Hepatocyte (in vitro differentiated cells): ENCODE data around the gene SLC44A4. TPM values are rescaled to one million over a fixed set of nuclear protein-coding genes. Genes with fewer than 3 reads are reported as not detected.
"Not testable (repeated sequence)": the region's sequence is repeated elsewhere in the genome, so short reads cannot be mapped to it uniquely, and the experiment has no call there.

Source experiments
- DNase-seq: peaks from one replicate; pipeline ENCODE4 v3.0.0-alpha.2; 2016; ENCODE audit warnings: low spot score
- H2AFZ ChIP-seq: fragments of 200-600 bp; sonication (generic); 2 replicates; pipeline ENCODE4 v1.6.0; 2016; ENCODE audit warnings: antibody characterized with exemption, mild to moderate bottlenecking
- H3K27ac ChIP-seq: fragments of 200-600 bp; sonication (generic); 2 replicates; pipeline ENCODE4 v1.5.1; 2016; ENCODE audit warnings: mild to moderate bottlenecking
- H3K27me3 ChIP-seq: fragments of 200-600 bp; sonication (generic); 2 replicates; pipeline ENCODE4 v1.6.1; 2016
- H3K36me3 ChIP-seq: fragments of 200-600 bp; sonication (generic); replicated peaks from 2 replicates; pipeline ENCODE4 v1.5.1; 2016; ENCODE audit warnings: low read depth; ENCODE audit not compliant: insufficient read depth
- H3K4me1 ChIP-seq: fragments of 200-600 bp; sonication (generic); 2 replicates; pipeline ENCODE4 v1.5.1; 2016; ENCODE audit warnings: mild to moderate bottlenecking, moderate library complexity; ENCODE audit not compliant: insufficient read depth
- H3K4me2 ChIP-seq: fragments of 200-600 bp; sonication (generic); 2 replicates; pipeline ENCODE4 v1.6.0; 2016
- H3K4me3 ChIP-seq: fragments of 200-600 bp; sonication (generic); 2 replicates; pipeline ENCODE4 v1.5.1; 2016; ENCODE audit warnings: mild to moderate bottlenecking
- H3K79me2 ChIP-seq: fragments of 200-600 bp; sonication (generic); 2 replicates; pipeline ENCODE4 v1.6.0; 2017; ENCODE audit warnings: mild to moderate bottlenecking
- H3K9me2 ChIP-seq: fragments of 200-600 bp; sonication (generic); replicated peaks from 2 replicates; pipeline ENCODE4 v1.6.0; 2017; ENCODE audit warnings: mild to moderate bottlenecking; ENCODE audit not compliant: insufficient read depth
- H3K9me3 ChIP-seq: fragments of 200-600 bp; sonication (generic); 2 replicates; pipeline ENCODE4 v1.5.1; 2016; ENCODE audit warnings: low read depth, mild to moderate bottlenecking
- H4K20me1 ChIP-seq: fragments of 200-600 bp; sonication (generic); 2 replicates; pipeline ENCODE4 v1.6.0; 2016; ENCODE audit warnings: mild to moderate bottlenecking; ENCODE audit not compliant: insufficient read depth, poor library complexity, severe bottlenecking
- CTCF ChIP-seq: fragments of 200-600 bp; sonication (generic); IDR thresholded peaks from 2 replicates; pipeline ENCODE4 v1.5.1; 2016; ENCODE audit warnings: antibody characterized with exemption, mild to moderate bottlenecking; ENCODE audit not compliant: poor library complexity
- EZH2 ChIP-seq: fragments of 200-600 bp; sonication (generic); IDR thresholded peaks from 2 replicates; pipeline ENCODE4 v1.6.1; 2016; ENCODE audit warnings: antibody characterized with exemption, mild to moderate bottlenecking, borderline replicate concordance
- EZH2phosphoT487 ChIP-seq: fragments of 200-600 bp; sonication (generic); IDR thresholded peaks from one replicate; pipeline ENCODE4 v1.6.1; 2018; ENCODE audit warnings: antibody characterized with exemption, mild to moderate bottlenecking, low read depth, moderate library complexity; ENCODE audit not compliant: unreplicated experiment, severe bottlenecking
- WGBS: methylation state at CpG from one replicate; pipeline ENCODE4 v1.1.6; 2016; ENCODE audit warnings: low lambda C conversion rate; ENCODE audit errors: missing lambda C conversion rate; 5-methylcytosine and 5-hydroxymethylcytosine counted together
- polyA plus RNA-seq: library from polyadenylated mRNA; unstranded; fragments of >200 nt; fragmentation: Nextera tagmentation; extraction: Ambion mirVana; gene quantifications from 2 replicates; pipeline ENCODE4 v1.2.1, GENCODE V29; 2016
- total RNA-seq: library from RNA; depleted of rRNA; stranded (reverse); fragments of >200 nt; gene quantifications from 2 replicates; pipeline ENCODE4 v1.2.3, GENCODE V29; 2014

Gene SLC44A4
- total and polyA plus RNA-seq, 2 experiments from 2014 or later = 76.2 to 90.8 TPM

- Histone ChIP-seq H3K36me3 (no peaks in the 10 kb centered on the region), H3K27ac (no peak overlapping the region), H3K9me3 (no peaks in the 10 kb centered on the region), H2AFZ (no peak overlapping the region), H3K4me2 (peak overlapping the region; percentile 86), H3K4me3 (no peak overlapping the region), H3K4me1 (peaks cover 5% of the 10 kb centered on the region), H4K20me1 (peaks cover 2% of the 10 kb centered on the region), H3K79me2 (peaks cover 19% of the 10 kb centered on the region), H3K9me2 (no peaks in the 10 kb centered on the region), H3K27me3 (no peaks in the 10 kb centered on the region)
- DNase-seq = peak; percentile 2
- 98% methylated on average over 13 of the region's 13 CpGs for WGBS
- TF ChIP-seq EZH2 (no peak), EZH2phosphoT487 (no peak)
These were observed 18.4 kb downstream of the SLC44A4 start for GRCh38 chr6:31860349-31860748.

- peaks cover 2% of the 10 kb centered on the region for H4K20me1 ChIP-seq
- H3K27me3 ChIP-seq = no peaks in the 10 kb centered on the region
- TF ChIP-seq EZH2phosphoT487 (no peak), CTCF (no peak), EZH2 (no peak)
- 83% methylated on average over 10 of the region's 11 CpGs for WGBS
- no peaks in the 10 kb centered on the region for H3K36me3 ChIP-seq
- H3K9me2 ChIP-seq = no peaks in the 10 kb centered on the region
- no peak overlapping the region for H3K27ac ChIP-seq
- peak overlapping the region; percentile 86 for H3K4me2 ChIP-seq
- no peak overlapping the region for H2AFZ ChIP-seq
- H3K4me3 ChIP-seq = no peak overlapping the region
- peak; percentile 6 for DNase-seq
- H3K4me1 ChIP-seq = peaks cover 5% of the 10 kb centered on the region
- H3K9me3 ChIP-seq = no peaks in the 10 kb centered on the region
- peaks cover 19% of the 10 kb centered on the region for H3K79me2 ChIP-seq
These were observed 18.9 kb downstream of the SLC44A4 start for GRCh38 chr6:31859923-31860322.

- H3K36me3 ChIP-seq = no peaks in the 10 kb centered on the region
- no peak overlapping the region for H3K4me3 ChIP-seq
- H3K27me3 ChIP-seq = no peaks in the 10 kb centered on the region
- 96% methylated on average over 8 of the region's 8 CpGs for WGBS
- no peaks in the 10 kb centered on the region for H3K9me3 ChIP-seq
- DNase-seq = peak; percentile 2
- no peak overlapping the region for H3K27ac ChIP-seq
- TF ChIP-seq EZH2phosphoT487 (no peak), CTCF (no peak), EZH2 (no peak)
- peaks cover 2% of the 10 kb centered on the region for H4K20me1 ChIP-seq
- no peak overlapping the region for H2AFZ ChIP-seq
- no peak overlapping the region for H3K4me2 ChIP-seq
- no peaks in the 10 kb centered on the region for H3K4me1 ChIP-seq
- no peaks in the 10 kb centered on the region for H3K9me2 ChIP-seq
- H3K79me2 ChIP-seq = peaks cover 19% of the 10 kb centered on the region
These were observed 20.1 kb downstream of the SLC44A4 start for GRCh38 chr6:31858707-31859106.

DNA sequence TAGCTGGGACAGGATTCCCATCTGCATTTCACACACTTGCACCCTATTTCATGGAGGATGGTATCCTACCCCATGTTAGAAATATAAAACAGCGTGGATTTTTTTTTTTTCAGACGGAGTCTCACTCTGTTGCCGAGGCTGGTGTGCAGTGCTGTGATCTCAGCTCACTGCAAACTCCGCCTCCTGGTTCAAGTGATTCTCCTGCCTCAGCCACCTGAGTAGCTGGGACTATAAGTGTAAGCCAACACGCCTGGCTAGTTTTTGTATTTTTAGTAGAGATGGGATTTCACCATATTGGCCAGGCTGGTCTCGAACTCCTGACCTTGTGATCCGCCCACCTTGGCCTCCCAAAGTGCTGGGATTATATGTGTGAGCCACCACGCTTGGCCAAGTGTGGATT, 21.0 kb downstream of the SLC44A4 start:
- H3K4me2 ChIP-seq, DNase-seq, H3K36me3 ChIP-seq, H3K27me3 ChIP-seq, H3K4me3 ChIP-seq, H3K4me1 ChIP-seq, H4K20me1 ChIP-seq, H3K9me3 ChIP-seq, H3K9me2 ChIP-seq, H2AFZ ChIP-seq, H3K27ac ChIP-seq: not testable (repeated sequence)
- WGBS = 96% methylated on average over 8 of the region's 8 CpGs
- H3K79me2 ChIP-seq = peaks cover 19% of the 10 kb centered on the region

GRCh38 chr6:31851980-31852718, 26.6 kb downstream of the SLC44A4 start:
- H3K36me3 ChIP-seq, DNase-seq, H3K9me2 ChIP-seq, H3K4me1 ChIP-seq, H4K20me1 ChIP-seq, H3K9me3 ChIP-seq, H3K27me3 ChIP-seq, H3K4me3 ChIP-seq, H2AFZ ChIP-seq, H3K79me2 ChIP-seq: not testable (repeated sequence)
- peak overlapping the region; percentile 35 for H3K4me2 ChIP-seq
- 74% methylated on average over 22 of the region's 35 CpGs for WGBS
- peak overlapping the region; percentile 96 for H3K27ac ChIP-seq
